Activated naive CD4-positive, alpha-beta T cell treated with anti-CD3 and anti-CD28 coated beads, Interleukin-2, amount 50 U/mL, for 72 hours (primary cell): ENCODE measurements around the gene CSRP3. TPM values are rescaled to one million over a fixed set of nuclear protein-coding genes. Genes with fewer than 3 reads are reported as not detected.

Experiments
- ATAC-seq, 2 donors: fragments of 150-1000 bp; cut with Tn5 transposase; 2 replicates each; pipeline ENCODE4 v1.10.0; 2021; ENCODE audit warnings: mild to moderate bottlenecking in 2 of 2, moderate library complexity in 2 of 2
- DNase-seq, 2 donors: peaks; one replicate each; pipeline ENCODE4 v3.0.0; 2021 to 2022; ENCODE audit warnings: low spot score in 2 of 2
- H3K27ac Mint-ChIP-seq, 2 donors: one replicate each; pipeline ENCODE4 v1.8.0; 2022; ENCODE audit warnings: mild to moderate bottlenecking in 2 of 2, mixed read lengths in 2 of 2
- H3K36me3 Mint-ChIP-seq, 2 donors: one replicate each; pipeline ENCODE4 v1.8.0; 2022; ENCODE audit warnings: mixed read lengths in 2 of 2
- H3K9me3 Mint-ChIP-seq, 2 donors: one replicate each; pipeline ENCODE4 v1.8.0; 2022; ENCODE audit warnings: mixed read lengths in 2 of 2
- total RNA-seq, 2 donors: library from RNA; stranded (reverse); gene quantifications; one replicate each; pipeline ENCODE4 v1.2.3, GENCODE V29; 2022

The CSRP3 gene
- total RNA-seq, 2 donors from 2014 or later: not detected

GRCh38 chr11:19232910-19233503 lies 31.2 kb upstream of the CSRP3 start:
- ATAC-seq (peak in 1 of 2 donors; percentile 77), DNase-seq (no peak)
- H3K9me3 Mint-ChIP-seq: no peaks in the 10 kb centered on the region
- H3K27ac Mint-ChIP-seq: no peak overlapping the region
- H3K36me3 Mint-ChIP-seq: peaks cover 9 to 78% of the 10 kb centered on the region in 2 donors

GRCh38 chr11:19229671-19230070 lies 27.9 kb upstream of the CSRP3 start:
- Mint-ChIP-seq H3K27ac (no peak overlapping the region), H3K9me3 (no peaks in the 10 kb centered on the region), H3K36me3 (peaks cover 13 to 61% of the 10 kb centered on the region in 2 donors)
- no peak for ATAC-seq
- DNase-seq: no peak

- no peak for DNase-seq
- no peak for ATAC-seq
- no peak overlapping the region for H3K27ac Mint-ChIP-seq
- no peaks in the 10 kb centered on the region for H3K9me3 Mint-ChIP-seq
- peaks cover 17 to 59% of the 10 kb centered on the region in 2 donors for H3K36me3 Mint-ChIP-seq
Measured at GRCh38 chr11:19228968-19229367, 27.2 kb upstream of the CSRP3 start.

- H3K27ac Mint-ChIP-seq: no peak overlapping the region
- peaks cover 12 to 47% of the 10 kb centered on the region in 2 donors for H3K36me3 Mint-ChIP-seq
- no peak for ATAC-seq
- H3K9me3 Mint-ChIP-seq: no peaks in the 10 kb centered on the region
- no peak for DNase-seq
Measured at GRCh38 chr11:19226378-19227195, 24.8 kb upstream of the CSRP3 start.

GRCh38 chr11:19225581-19225980 lies 23.8 kb upstream of the CSRP3 start:
- ATAC-seq (no peak), DNase-seq (no peak)
- H3K27ac Mint-ChIP-seq: no peak overlapping the region
- H3K36me3 Mint-ChIP-seq: peaks cover 12 to 43% of the 10 kb centered on the region in 2 donors
- H3K9me3 Mint-ChIP-seq: no peaks in the 10 kb centered on the region

- no peak for DNase-seq
- no peak for ATAC-seq
- peaks cover 12 to 40% of the 10 kb centered on the region in 2 donors for H3K36me3 Mint-ChIP-seq
Measured at GRCh38 chr11:19225123-19225522, 23.3 kb upstream of the CSRP3 start.

GRCh38 chr11:19220903-19221724 lies 19.3 kb upstream of the CSRP3 start:
- Mint-ChIP-seq H3K27ac (no peak overlapping the region), H3K36me3 (peaks cover 12 to 19% of the 10 kb centered on the region in 2 donors), H3K9me3 (no peaks in the 10 kb centered on the region)
- ATAC-seq: no peak
- DNase-seq: no peak

More at GRCh38 chr11:19225123-19225522, 23.3 kb upstream of the CSRP3 start:
- Mint-ChIP-seq H3K27ac (no peak overlapping the region), H3K9me3 (no peaks in the 10 kb centered on the region)

- H3K27ac Mint-ChIP-seq: no peak overlapping the region
- DNase-seq: no peak
- no peak for ATAC-seq
- no peaks in the 10 kb centered on the region for H3K36me3 Mint-ChIP-seq
- H3K9me3 Mint-ChIP-seq: no peaks in the 10 kb centered on the region
Measured at GRCh38 chr11:19218786-19219460, 17.1 kb upstream of the CSRP3 start.

- ATAC-seq (no peak), DNase-seq (no peak)
- H3K9me3 Mint-ChIP-seq: no peaks in the 10 kb centered on the region
- H3K36me3 Mint-ChIP-seq: no peaks in the 10 kb centered on the region
- no peak overlapping the region for H3K27ac Mint-ChIP-seq
Measured at GRCh38 chr11:19218216-19218615, 16.4 kb upstream of the CSRP3 start.

GRCh38 chr11:19216709-19217374 lies 15.1 kb upstream of the CSRP3 start:
- no peaks in the 10 kb centered on the region for H3K9me3 Mint-ChIP-seq
- ATAC-seq (no peak), DNase-seq (no peak)
- H3K27ac Mint-ChIP-seq: no peak overlapping the region
- H3K36me3 Mint-ChIP-seq: no peaks in the 10 kb centered on the region

GRCh38 chr11:19216021-19216420 lies 14.2 kb upstream of the CSRP3 start:
- no peaks in the 10 kb centered on the region for H3K9me3 Mint-ChIP-seq

GRCh38 chr11:19209617-19210370 lies 8.0 kb upstream of the CSRP3 start:
- no peak overlapping the region for H3K27ac Mint-ChIP-seq
- DNase-seq: no peak
- H3K36me3 Mint-ChIP-seq: no peaks in the 10 kb centered on the region
- no peaks in the 10 kb centered on the region for H3K9me3 Mint-ChIP-seq
- ATAC-seq: no peak

More at GRCh38 chr11:19216021-19216420, 14.2 kb upstream of the CSRP3 start:
- Mint-ChIP-seq H3K36me3 (no peaks in the 10 kb centered on the region), H3K27ac (no peak overlapping the region)
- DNase-seq: no peak
- no peak for ATAC-seq

- H3K9me3 Mint-ChIP-seq: no peaks in the 10 kb centered on the region
- ATAC-seq: no peak
- no peak overlapping the region for H3K27ac Mint-ChIP-seq
- DNase-seq: no peak
- H3K36me3 Mint-ChIP-seq: no peaks in the 10 kb centered on the region
Measured at GRCh38 chr11:19208959-19209546, 7.3 kb upstream of the CSRP3 start.

- Mint-ChIP-seq H3K27ac (no peak overlapping the region), H3K9me3 (no peaks in the 10 kb centered on the region), H3K36me3 (no peaks in the 10 kb centered on the region)
- no peak for ATAC-seq
- no peak for DNase-seq
Measured at GRCh38 chr11:19208181-19208580, 6.4 kb upstream of the CSRP3 start.

GRCh38 chr11:19204836-19205235 lies 3.1 kb upstream of the CSRP3 start:
- Mint-ChIP-seq H3K9me3 (no peaks in the 10 kb centered on the region), H3K27ac (no peak overlapping the region), H3K36me3 (no peaks in the 10 kb centered on the region)
- ATAC-seq (no peak), DNase-seq (no peak)
